HG03571 (cell line): ENCODE results near the gene TAAR6.
"Not testable (repeated sequence)": the region's sequence is repeated elsewhere in the genome, so short reads cannot be mapped to it uniquely, and the experiment has no call there.

Experiments
- ATAC-seq: cut with Tn5 transposase; IDR thresholded peaks from one replicate; pipeline ENCODE4 v1.9.1; 2021; ENCODE audit not compliant: unreplicated experiment

Gene TAAR6, protein sequence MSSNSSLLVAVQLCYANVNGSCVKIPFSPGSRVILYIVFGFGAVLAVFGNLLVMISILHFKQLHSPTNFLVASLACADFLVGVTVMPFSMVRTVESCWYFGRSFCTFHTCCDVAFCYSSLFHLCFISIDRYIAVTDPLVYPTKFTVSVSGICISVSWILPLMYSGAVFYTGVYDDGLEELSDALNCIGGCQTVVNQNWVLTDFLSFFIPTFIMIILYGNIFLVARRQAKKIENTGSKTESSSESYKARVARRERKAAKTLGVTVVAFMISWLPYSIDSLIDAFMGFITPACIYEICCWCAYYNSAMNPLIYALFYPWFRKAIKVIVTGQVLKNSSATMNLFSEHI

GRCh38 chr6:132570221-132570777, at the start of gene TAAR6:
Gene TAAR6 (plus strand): TSS chr6:132570322. CDS start chr6:132570322, 0 bp downstream.
- no peak for ATAC-seq

DNA sequence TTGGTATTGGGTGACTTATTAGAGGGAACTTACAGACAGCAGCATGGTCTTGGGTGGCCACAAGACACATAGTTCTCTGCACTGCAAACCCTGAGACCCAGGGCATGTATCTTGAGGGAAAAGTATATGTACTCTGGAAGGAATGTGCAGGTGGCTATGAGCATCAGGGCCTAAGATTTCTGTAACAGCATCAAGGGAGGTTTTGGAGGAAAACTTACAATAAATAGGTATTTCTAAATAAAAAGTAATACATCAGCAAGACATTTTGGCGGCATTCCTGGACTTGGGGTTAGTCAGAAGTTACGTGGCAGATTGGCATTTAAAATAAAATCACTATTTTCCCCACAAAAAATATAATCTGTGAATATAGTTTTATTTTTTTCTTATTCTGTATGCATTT, 49.2 kb upstream of the TAAR6 start:
- no peak for ATAC-seq

GRCh38 chr6:132524646-132525045, 45.5 kb upstream of the TAAR6 start:
- ATAC-seq: no peak

DNA sequence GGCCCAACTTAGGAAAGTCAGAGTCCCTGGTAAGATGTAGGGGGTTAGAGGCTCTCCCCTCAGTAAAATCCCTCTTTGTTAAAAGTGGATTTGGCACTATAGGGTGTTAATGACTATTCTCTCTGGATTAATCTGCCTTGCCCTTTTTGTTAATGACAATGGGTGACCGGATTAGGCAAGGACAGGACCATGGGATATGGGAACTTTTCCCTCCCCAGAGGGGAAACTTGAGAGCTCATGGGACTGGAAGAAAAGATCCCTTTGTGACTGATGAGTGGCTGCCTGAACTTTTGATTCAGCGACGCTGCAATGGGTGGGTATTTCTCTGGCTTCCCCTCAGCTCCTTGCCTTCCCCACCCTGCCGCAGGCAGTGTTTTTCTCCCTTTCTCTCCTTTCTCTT, 44.3 kb upstream of the TAAR6 start:
- no peak for ATAC-seq

DNA sequence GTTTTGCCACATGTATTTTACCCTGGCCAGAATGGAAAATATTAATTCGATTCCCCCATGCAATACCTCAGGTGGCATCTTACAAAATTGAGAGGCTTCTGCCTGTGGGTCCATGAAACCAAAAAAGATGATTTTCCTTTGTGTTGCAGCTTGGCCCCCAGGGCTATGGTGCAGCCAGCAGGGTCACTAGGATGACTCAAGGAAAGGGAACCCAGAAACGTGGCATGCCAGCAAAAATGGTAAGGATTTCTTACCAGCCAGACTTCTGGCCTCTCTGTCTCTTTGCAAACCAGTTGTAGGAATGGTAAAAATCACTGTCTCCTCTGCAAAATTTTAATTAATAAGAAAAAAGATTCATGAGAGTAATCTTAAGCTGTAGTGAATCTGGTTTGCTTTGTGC, 43.7 kb upstream of the TAAR6 start:
- ATAC-seq: no peak

- ATAC-seq: no peak
Observed at GRCh38 chr6:132527791-132528190, 42.3 kb upstream of the TAAR6 start.

GRCh38 chr6:132530293-132530974, 39.7 kb upstream of the TAAR6 start:
- peak; percentile 73 for ATAC-seq

DNA sequence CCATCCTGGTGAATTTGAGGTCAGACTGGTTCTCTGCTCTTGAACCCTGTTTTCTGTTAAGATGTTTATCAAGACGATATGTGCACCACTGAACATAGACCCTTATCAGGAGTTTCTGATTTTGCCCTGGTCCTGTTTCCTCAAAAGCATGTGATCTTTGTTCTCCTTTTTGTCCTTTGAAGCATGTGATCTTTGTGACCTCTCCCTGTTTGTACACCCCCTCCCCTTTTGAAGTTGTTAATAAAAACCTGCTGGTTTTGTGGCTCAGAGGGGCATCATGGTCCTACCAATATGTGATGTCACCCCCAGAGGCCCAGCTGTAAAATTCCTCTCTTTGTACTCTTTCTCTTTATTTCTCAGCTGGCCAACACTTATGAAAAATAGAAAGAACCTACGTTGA, 35.6 kb upstream of the TAAR6 start:
- not testable (repeated sequence) for ATAC-seq

DNA sequence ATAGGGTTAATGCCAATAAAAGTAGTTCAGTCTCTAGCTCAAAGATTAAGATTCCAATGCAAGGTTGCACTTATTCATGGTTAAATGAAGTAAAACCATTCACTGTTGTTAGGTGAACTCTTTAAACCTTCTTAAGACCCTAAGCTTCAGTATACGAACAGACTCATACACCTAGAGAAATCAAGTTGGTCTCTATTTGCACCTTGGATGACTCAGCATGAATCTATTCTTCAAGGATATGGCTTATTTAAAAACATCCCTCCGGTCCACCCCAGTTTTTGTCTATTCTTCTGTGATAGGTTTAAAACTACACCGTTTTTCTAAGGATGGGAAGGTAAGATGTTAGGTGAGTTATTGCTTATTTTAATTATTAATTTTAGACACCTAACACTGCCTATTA, 33.0 kb upstream of the TAAR6 start:
- no peak for ATAC-seq

DNA sequence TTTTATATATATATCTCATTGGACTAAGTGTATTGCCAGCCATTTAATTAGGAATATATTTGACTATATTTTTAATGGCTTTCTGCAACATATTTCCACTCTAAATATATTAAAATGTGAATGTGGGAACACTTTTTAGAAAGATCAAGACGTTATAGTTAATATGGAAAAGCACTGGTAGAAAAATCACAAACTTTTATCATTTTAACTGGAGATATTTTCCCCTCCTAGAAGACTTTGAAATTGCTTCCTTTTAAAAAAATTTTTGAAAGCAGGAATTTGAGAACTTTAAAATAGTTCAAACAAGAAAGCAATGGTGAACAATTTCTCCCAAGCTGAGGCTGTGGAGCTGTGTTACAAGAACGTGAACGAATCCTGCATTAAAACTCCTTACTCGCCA, 32.1 kb upstream of the TAAR6 start, which contains the start of gene TAAR9:
TAAR9 (plus strand) TSS at position 301 of the 400 bp plus-strand sequence; CDS start at position 314, 13 bp downstream.
- ATAC-seq: no peak

GRCh38 chr6:132544826-132545225, 25.3 kb upstream of the TAAR6 start:
- no peak for ATAC-seq

DNA sequence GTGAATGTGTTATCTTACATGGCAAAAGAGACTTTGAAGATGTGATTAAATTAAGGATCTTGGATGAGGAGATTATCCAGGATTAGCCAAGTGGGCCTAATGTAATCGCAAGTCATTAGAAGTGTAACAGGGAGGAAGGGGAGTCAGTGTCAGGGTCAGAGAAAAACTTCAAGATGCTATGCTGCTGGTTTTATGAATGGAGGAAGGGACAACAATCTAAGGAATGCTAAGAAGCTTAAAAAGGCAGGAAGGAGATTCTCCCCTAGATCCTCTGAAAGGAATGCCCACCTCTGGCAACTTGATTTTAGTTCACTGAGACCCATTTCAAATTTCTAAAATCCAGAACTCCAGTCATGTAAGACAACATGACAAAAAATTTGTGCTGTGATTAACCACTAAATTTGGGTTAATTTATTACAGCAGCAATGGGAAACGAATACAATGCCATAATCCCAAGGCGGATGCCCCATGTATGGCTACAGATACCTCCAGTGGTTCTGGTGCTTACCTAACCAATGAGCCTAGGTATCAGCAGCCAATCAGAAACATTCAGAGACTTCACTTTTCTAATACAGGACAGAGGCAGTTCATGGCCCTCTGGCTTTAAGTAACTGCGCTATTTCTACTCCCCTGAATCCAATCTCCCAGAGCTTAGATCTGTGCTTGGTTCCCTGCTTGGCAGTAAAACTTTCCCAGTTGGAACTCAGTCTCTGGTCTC, 21.2 kb upstream of the TAAR6 start:
- ATAC-seq: no peak

GRCh38 chr6:132551214-132551613, 18.9 kb upstream of the TAAR6 start:
- ATAC-seq: no peak

- ATAC-seq: no peak
Observed at GRCh38 chr6:132552372-132552771, 17.8 kb upstream of the TAAR6 start, which contains the start of gene TAAR8. Gene TAAR8 (plus strand): TSS chr6:132552672. CDS start chr6:132552693, 21 bp downstream.

- not testable (repeated sequence) for ATAC-seq
Observed at GRCh38 chr6:132560087-132560486, 10.0 kb upstream of the TAAR6 start.

DNA sequence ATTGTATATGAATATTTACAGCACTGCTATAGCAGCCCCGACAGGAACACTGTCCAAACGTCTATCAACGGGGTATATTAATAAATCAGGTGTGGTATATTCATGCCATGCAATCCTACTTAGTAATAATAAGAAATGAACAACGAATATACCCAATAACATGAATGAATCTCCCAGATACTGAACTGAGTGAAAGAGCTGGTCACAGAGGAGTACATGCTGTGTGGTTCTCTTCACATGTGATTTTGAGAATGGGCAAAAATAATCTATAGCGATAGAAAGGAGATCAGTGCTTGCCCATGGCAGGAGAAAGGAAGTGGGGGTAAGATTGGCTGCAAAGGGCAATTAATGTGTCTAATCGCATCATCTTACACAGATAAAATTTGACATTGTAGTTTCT, 3.7 kb upstream of the TAAR6 start:
- ATAC-seq: no peak

GRCh38 chr6:132567566-132567965, 2.6 kb upstream of the TAAR6 start:
- no peak for ATAC-seq

DNA sequence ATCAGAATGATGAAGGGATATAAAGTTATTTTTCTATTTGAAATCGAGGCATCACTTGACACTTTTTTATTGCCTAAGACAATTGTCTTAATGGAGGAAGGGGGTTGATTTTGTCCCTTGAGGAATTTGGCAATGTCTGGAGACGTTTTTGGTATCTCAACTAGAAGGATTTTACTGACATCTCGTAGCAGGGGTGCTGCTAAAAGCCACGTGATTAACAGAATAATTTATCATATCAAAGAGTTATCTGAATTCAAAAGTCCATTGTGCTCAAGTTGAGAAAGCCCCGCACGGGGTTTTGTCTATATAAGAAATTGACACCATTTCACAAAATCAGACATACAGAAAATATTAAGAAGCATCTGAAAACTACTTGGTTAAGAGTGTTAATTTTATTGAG, 1.5 kb upstream of the TAAR6 start:
- no peak for ATAC-seq

GRCh38 chr6:132569170-132569569, 952 bp upstream of the TAAR6 start:
- ATAC-seq: no peak

GRCh38 chr6:132571774-132572173, 1.7 kb downstream of the TAAR6 start:
- no peak for ATAC-seq

GRCh38 chr6:132584698-132585097, 14.6 kb downstream of the TAAR6 start:
- ATAC-seq: no peak
